Bronchial epithelial cell (primary cell): ENCODE data around the gene NPAS3. TPM values are rescaled to one million over a fixed set of nuclear protein-coding genes. Genes with fewer than 3 reads are reported as not detected.

Experiments
- DNase-seq: peaks from one replicate; pipeline ENCODE4 v3.0.0-alpha.2; 2010; ENCODE audit warnings: low read depth
- FAIRE-seq: peaks from 2 replicates; lab custom pipeline; 2011; peaks lifted over from hg19 to GRCh38; lab: Jason Lieb, UNC
- H3K27me3 ChIP-seq: 2 replicates; pipeline ENCODE4 v1.5.1; 2011; ENCODE audit warnings: low read length; ENCODE audit not compliant: control insufficient read depth, insufficient read depth
- H3K36me3 ChIP-seq: 2 replicates; pipeline ENCODE4 v1.5.1; 2011; ENCODE audit warnings: low read length; ENCODE audit not compliant: control insufficient read depth, insufficient read depth
- H3K4me3 ChIP-seq: 2 replicates; pipeline ENCODE4 v1.5.1; 2011; ENCODE audit warnings: mild to moderate bottlenecking, low read depth, low read length, control low read depth
- total RNA-seq: library from RNA; depleted of rRNA; stranded (reverse); fragments of >200 nt; gene quantifications from 2 replicates; pipeline ENCODE4 v1.2.1, GENCODE V29; 2014
- TF ChIP-seq, protein P1 (sequence below): IDR thresholded peaks from 2 replicates; pipeline ENCODE4 v1.5.1; 2011; ENCODE audit warnings: mild to moderate bottlenecking, moderate library complexity, low read length, control low read depth, inconsistent platforms; ENCODE audit not compliant: insufficient read depth, severe bottlenecking

Gene NPAS3
- total RNA-seq, 1 donor from 2014 or later = not detected

DNA sequence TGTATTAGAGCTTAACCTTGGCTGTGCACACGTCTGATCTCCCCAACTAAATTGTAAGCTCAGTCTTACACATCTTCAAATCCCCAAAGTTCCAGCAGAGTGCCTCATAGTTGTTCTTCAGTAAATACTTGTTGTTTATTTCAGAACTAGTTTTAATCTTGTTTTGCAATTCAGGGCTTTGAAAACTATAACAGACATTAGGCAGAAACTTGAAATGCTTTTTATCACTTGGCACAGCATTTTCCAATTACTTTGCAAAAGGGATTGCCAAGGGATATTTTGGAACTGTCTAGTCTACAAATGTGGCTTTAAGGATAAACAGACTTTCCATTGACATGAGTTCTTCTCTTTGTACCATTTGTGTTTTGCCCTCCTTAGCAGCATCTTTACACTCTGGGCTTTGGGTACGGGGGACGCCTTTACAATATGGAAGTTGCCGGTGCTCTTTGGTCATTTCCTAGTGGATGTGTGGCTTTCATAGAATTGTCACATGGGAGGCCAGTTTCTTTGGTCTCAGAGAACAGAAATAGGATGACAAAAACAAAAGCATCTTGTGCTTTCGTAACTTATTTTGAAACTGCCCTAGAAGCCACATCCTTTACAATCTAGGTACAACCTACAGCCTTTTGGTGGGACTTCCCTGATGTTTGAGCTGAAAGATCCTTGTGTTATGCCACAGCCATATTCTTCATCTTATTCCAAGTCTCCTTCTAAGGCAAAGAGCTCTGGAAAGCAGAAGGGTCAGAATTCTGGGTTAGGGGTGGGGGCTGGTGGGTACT lies 96.9 kb downstream of the NPAS3 start:
- TF ChIP-seq, protein P1, sequence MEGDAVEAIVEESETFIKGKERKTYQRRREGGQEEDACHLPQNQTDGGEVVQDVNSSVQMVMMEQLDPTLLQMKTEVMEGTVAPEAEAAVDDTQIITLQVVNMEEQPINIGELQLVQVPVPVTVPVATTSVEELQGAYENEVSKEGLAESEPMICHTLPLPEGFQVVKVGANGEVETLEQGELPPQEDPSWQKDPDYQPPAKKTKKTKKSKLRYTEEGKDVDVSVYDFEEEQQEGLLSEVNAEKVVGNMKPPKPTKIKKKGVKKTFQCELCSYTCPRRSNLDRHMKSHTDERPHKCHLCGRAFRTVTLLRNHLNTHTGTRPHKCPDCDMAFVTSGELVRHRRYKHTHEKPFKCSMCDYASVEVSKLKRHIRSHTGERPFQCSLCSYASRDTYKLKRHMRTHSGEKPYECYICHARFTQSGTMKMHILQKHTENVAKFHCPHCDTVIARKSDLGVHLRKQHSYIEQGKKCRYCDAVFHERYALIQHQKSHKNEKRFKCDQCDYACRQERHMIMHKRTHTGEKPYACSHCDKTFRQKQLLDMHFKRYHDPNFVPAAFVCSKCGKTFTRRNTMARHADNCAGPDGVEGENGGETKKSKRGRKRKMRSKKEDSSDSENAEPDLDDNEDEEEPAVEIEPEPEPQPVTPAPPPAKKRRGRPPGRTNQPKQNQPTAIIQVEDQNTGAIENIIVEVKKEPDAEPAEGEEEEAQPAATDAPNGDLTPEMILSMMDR = no peak
- FAIRE-seq (peak; percentile 7), DNase-seq (no peak)
- Histone ChIP-seq H3K4me3 (no peak overlapping the region), H3K27me3 (no peaks in the 10 kb centered on the region), H3K36me3 (no peaks in the 10 kb centered on the region)

DNA sequence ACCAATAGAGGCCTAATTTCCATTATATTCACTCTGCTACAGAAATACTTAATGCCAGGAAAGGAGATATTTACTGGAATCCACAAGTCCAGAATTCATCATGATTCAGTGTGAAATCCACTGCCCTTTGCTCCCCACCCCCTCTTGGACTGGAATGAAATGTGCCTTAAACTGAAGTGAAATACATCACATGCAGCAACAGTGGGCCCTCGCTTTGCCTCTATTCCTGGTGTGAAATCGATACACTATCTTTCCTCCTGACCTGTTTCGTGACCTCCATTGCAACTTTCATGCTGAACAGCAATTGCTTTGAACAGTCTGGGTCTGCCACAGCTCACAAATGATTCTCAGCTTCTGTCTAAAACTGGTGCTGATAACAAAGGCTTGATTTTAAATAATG lies 100.6 kb downstream of the NPAS3 start:
- no peak for FAIRE-seq
- TF ChIP-seq, protein P1 = no peak
- H3K36me3 ChIP-seq = no peaks in the 10 kb centered on the region

DNA sequence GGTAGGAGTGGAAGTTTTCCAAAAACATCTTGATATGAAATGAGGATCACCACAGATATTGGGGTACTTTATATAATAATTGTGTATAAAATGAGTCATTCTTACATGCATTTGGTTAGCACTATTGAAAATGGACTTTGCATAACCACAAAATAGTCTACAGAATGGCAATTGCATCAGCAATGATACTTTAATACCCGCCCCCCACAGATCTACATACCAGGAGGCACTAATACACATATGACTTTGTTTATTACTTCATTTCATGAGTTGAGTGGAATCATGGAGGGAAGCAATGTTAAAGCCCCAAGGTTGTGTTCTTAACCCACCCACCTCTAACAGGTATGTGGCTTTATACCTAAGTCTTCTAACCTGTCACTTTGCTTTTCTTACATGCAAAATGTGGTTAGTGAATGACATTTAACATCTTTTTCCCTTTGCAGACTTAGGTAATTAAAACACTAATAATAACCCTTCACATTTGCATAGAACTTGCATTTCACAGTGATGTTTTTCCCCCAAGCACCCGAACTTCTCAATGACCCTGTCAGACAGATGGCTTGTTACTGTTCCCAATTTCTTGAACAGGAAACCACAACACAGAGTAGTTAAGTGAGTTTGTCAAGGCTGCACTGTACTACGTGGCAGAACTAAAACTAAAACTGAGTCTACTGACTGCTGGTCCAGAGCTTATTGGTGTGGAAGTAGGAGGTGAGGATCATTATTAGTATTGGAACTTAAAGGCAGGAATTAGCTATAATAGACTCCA lies 101.9 kb downstream of the NPAS3 start:
- no peaks in the 10 kb centered on the region for H3K36me3 ChIP-seq
- no peak for DNase-seq
- TF ChIP-seq, protein P1 = no peak
- no peak for FAIRE-seq
- no peaks in the 10 kb centered on the region for H3K27me3 ChIP-seq
- H3K4me3 ChIP-seq = no peak overlapping the region

More for the DNA sequence above, 100.6 kb downstream of the NPAS3 start:
- Histone ChIP-seq H3K4me3 (no peak overlapping the region), H3K27me3 (no peaks in the 10 kb centered on the region)
- DNase-seq = no peak

DNA sequence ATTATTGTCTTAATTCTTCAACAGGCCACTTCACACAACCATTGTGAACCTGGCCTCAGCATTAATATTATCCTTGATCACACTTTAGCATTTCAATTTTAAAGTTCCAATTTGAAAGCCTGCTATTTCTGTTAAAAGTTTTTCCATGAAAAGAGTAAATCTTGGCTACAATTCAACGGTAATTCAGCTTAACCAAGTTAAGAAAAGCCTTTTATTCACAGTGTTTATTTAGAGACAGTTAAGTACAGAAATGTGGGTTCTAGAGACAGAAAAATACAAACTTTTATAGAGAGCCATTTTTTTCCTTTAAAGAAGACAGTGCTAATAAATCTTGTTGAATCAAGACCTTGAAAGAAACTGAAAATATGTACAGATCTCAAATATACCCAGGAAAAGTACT lies 103.9 kb downstream of the NPAS3 start:
- FAIRE-seq (no peak), DNase-seq (no peak)
- Histone ChIP-seq H3K36me3 (no peaks in the 10 kb centered on the region), H3K27me3 (no peaks in the 10 kb centered on the region), H3K4me3 (no peak overlapping the region)
- TF ChIP-seq, protein P1 = no peak

DNA sequence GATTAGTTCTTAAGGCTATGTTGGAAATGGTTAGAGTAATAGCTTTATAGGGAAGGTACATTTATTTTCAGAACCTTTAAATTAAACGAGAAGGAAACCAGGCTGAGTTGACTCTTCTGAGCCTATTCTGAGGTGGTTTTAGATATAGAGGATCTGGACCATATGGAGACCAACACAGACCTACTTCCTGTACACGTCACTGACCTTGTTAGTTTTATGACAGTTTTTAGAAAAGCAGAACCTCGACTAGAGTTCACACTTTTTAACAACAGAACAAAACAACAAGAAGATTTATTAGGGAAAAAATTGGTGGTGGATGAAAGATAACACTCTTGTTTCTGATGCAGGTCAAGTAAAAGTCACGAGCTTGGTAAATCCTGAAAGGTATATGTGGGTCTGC lies 107.1 kb downstream of the NPAS3 start:
- no peak for FAIRE-seq
- H3K36me3 ChIP-seq = no peaks in the 10 kb centered on the region
- no peak for DNase-seq
- TF ChIP-seq, protein P1 = no peak
- H3K27me3 ChIP-seq = no peaks in the 10 kb centered on the region
- H3K4me3 ChIP-seq = no peak overlapping the region
